Measurements from ENCODE around the gene XPNPEP2. TPM values are rescaled to one million over a fixed set of nuclear protein-coding genes. Genes with fewer than 3 reads are reported as not detected.

Gene XPNPEP2
- total RNA-seq, 1 experiment from 2014 or later = not detected

DNA sequence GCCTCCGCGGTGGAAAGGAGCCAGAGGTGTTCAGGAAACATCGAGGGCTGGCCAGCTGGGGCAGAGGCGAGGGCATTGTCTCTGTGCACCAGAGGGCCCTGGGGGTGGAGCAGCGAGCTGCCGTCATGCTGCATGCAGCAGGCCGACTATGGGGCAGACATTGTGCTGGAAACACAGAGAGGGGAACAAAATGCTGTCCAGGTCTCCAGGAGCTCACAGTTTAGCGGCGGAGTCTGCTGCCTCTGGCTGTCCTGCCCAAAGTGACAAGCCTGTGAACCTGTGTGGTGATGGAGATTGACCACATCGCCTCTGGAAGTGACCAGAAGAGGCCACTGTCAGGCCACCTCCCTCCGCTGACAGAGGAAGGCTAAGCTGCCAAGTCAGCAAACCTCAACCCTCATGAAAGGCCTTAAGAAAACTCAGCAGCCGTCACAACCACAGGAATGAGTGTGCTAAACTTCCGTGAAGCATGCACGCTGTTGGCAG is 20.8 kb downstream of the XPNPEP2 start:
- Histone ChIP-seq H3K4me1 (ENCODE audit: control insufficient read depth, insufficient read depth, low read length) (peaks cover 4% of the 10 kb centered on the region; the same call in 1 of the 2 replicates), H3K4me3 (ENCODE audit: low read depth in 2 of 2, low read length in 2 of 2) (no peak overlapping the region), H3K27ac (ENCODE audit: low read length) (no peak overlapping the region), H3K36me3 (ENCODE audit: control insufficient read depth, insufficient read depth, low read length) (no peaks in the 10 kb centered on the region), H3K9me3 (ENCODE audit: control insufficient read depth, insufficient read depth, low read depth, low read length) (no peaks in the 10 kb centered on the region), H3K27me3 (ENCODE audit: control insufficient read depth, insufficient read depth, low read length) (no peaks in the 10 kb centered on the region)
- no peak for DNase-seq (ENCODE audit: low read depth, low spot score)
- ATAC-seq = peak; percentile 71
- TF ChIP-seq REST (IDR thresholded peaks at IDR 0.05; ENCODE audit: insufficient read depth in 1 of 2, low read depth in 2 of 2, low read length in 1 of 2) = no peak
- TF ChIP-seq, protein P1, sequence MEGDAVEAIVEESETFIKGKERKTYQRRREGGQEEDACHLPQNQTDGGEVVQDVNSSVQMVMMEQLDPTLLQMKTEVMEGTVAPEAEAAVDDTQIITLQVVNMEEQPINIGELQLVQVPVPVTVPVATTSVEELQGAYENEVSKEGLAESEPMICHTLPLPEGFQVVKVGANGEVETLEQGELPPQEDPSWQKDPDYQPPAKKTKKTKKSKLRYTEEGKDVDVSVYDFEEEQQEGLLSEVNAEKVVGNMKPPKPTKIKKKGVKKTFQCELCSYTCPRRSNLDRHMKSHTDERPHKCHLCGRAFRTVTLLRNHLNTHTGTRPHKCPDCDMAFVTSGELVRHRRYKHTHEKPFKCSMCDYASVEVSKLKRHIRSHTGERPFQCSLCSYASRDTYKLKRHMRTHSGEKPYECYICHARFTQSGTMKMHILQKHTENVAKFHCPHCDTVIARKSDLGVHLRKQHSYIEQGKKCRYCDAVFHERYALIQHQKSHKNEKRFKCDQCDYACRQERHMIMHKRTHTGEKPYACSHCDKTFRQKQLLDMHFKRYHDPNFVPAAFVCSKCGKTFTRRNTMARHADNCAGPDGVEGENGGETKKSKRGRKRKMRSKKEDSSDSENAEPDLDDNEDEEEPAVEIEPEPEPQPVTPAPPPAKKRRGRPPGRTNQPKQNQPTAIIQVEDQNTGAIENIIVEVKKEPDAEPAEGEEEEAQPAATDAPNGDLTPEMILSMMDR (IDR thresholded peaks at IDR 0.05) = no peak
- no peak for TF ChIP-seq SIN3A (IDR thresholded peaks at IDR 0.05; ENCODE audit: borderline replicate concordance, insufficient read depth, low read depth, low read length)
- no peak for TF ChIP-seq POLR2AphosphoS5 (IDR thresholded peaks at IDR 0.05; ENCODE audit: low read depth, low read length)
- no peak for TF ChIP-seq TCF7L2 (IDR thresholded peaks at IDR 0.05; ENCODE audit: low read depth, low read length)
- in situ Hi-C loops (cut with HindIII; ENCODE audit: low pct_unique_long_range_greater_than_20kb, low sequenced_read_pairs) (no loop called here), intact Hi-C loops (cut with micrococcal nuclease; ENCODE audit: unreplicated experiment) (no loop called here)
- POLR2A ChIA-PET = no interaction called here
- no TSS peak for BruUV-seq (replicated peaks)
- CTCF ChIA-PET = no interaction called here

GRCh38 chrX:129760155-129760554 is 21.4 kb downstream of the XPNPEP2 start:
- Histone ChIP-seq H3K27ac (ENCODE audit: low read length) (no peak overlapping the region), H3K4me1 (ENCODE audit: control insufficient read depth, insufficient read depth, low read length) (peaks cover 4% of the 10 kb centered on the region; the same call in 1 of the 2 replicates), H3K4me3 (ENCODE audit: low read depth in 2 of 2, low read length in 2 of 2) (no peak overlapping the region), H3K36me3 (ENCODE audit: control insufficient read depth, insufficient read depth, low read length) (no peaks in the 10 kb centered on the region), H3K27me3 (ENCODE audit: control insufficient read depth, insufficient read depth, low read length) (no peaks in the 10 kb centered on the region), H3K9me3 (ENCODE audit: control insufficient read depth, insufficient read depth, low read depth, low read length) (no peaks in the 10 kb centered on the region)
- intact Hi-C loops (cut with micrococcal nuclease; ENCODE audit: unreplicated experiment) (no loop called here), in situ Hi-C loops (cut with HindIII; ENCODE audit: low pct_unique_long_range_greater_than_20kb, low sequenced_read_pairs) (no loop called here)
- no TSS peak for BruUV-seq (replicated peaks)
- DNase-seq (ENCODE audit: low read depth, low spot score) (no peak), ATAC-seq (peak; percentile 32; the same call in 1 of the 2 replicates)
- ChIA-PET CTCF (no interaction called here), POLR2A (no interaction called here)
- no peak for TF ChIP-seq SIN3A (IDR thresholded peaks at IDR 0.05; ENCODE audit: borderline replicate concordance, insufficient read depth, low read depth, low read length)
- TF ChIP-seq, protein P1 (IDR thresholded peaks at IDR 0.05) = no peak
- no peak for TF ChIP-seq POLR2AphosphoS5 (IDR thresholded peaks at IDR 0.05; ENCODE audit: low read depth, low read length)
- no peak for TF ChIP-seq TCF7L2 (IDR thresholded peaks at IDR 0.05; ENCODE audit: low read depth, low read length)
- no peak for TF ChIP-seq REST (IDR thresholded peaks at IDR 0.05; ENCODE audit: insufficient read depth in 1 of 2, low read depth in 2 of 2, low read length in 1 of 2)
